Small intestine (tissue), 7 donors: Measurements from ENCODE around the gene CDH18. TPM values are rescaled to one million over a fixed set of nuclear protein-coding genes. Genes with fewer than 3 reads are reported as not detected.

Source experiments
- DNase-seq, 2 donors: peaks; one replicate each; pipeline versions ENCODE4 v3.0.0 to v3.0.0-alpha.2; 2013
- FAIRE-seq: peaks from 2 replicates; lab custom pipeline; 2012; peaks lifted over from hg19 to GRCh38; lab: Jason Lieb, UNC
- H3K27ac ChIP-seq, 3 donors: one replicate each; pipeline ENCODE4 v1.5.1; 2013; ENCODE audit warnings: low read length in 2 of 3, mild to moderate bottlenecking in 2 of 3, control low read depth in 1 of 3, inconsistent platforms in 1 of 3, low read depth in 1 of 3, moderate library complexity in 1 of 3
- H3K27me3 ChIP-seq, 3 donors: one replicate each; pipeline ENCODE4 v1.6.1; 2013; ENCODE audit warnings: low read length in 3 of 3, inconsistent platforms in 1 of 3; ENCODE audit not compliant: control insufficient read depth in 3 of 3, insufficient read depth in 3 of 3
- H3K36me3 ChIP-seq, 3 donors: one replicate each; pipeline ENCODE4 v1.6.1; 2013; ENCODE audit warnings: low read length in 3 of 3, inconsistent platforms in 1 of 3, low read depth in 1 of 3, mild to moderate bottlenecking in 1 of 3, moderate library complexity in 1 of 3; ENCODE audit not compliant: control insufficient read depth in 3 of 3, insufficient read depth in 2 of 3
- H3K4me1 ChIP-seq, 3 donors: one replicate each; pipeline ENCODE4 v1.6.1; 2013; ENCODE audit warnings: low read length in 2 of 3, inconsistent platforms in 1 of 3, low read depth in 1 of 3, mild to moderate bottlenecking in 1 of 3, moderate library complexity in 1 of 3; ENCODE audit not compliant: control insufficient read depth in 3 of 3, insufficient read depth in 2 of 3
- H3K4me3 ChIP-seq, 3 donors: one replicate each; pipeline ENCODE4 v1.5.1; 2013; ENCODE audit warnings: low read length in 3 of 3, control low read depth in 1 of 3, inconsistent platforms in 1 of 3, low read depth in 1 of 3, mild to moderate bottlenecking in 1 of 3, moderate library complexity in 1 of 3
- H3K9me3 ChIP-seq, 2 donors: one replicate each; pipeline ENCODE4 v1.6.1; 2013; ENCODE audit warnings: low read depth in 1 of 2, low read length in 1 of 2; ENCODE audit not compliant: control insufficient read depth in 2 of 2, insufficient read depth in 1 of 2
- WGBS, 3 donors: extraction: QIAGEN DNeasy Blood & Tissue Kit; methylation state at CpG; one replicate each; pipeline ENCODE4 v1.1.7; 2013; 5-methylcytosine and 5-hydroxymethylcytosine counted together
- polyA plus RNA-seq, 4 donors: library from polyadenylated mRNA; stranded (reverse) in 3 of 4; unstranded in 1 of 4; fragments of 200-250 nt in 3 of 4; fragments of 120-200 nt in 1 of 4; gene quantifications; one replicate each; pipeline versions ENCODE4 v1.2.1 to v1.2.3, GENCODE V29; 2013
- donor health status: healthy with polysubstance abuse.
- donor health status: control.
- donor health status: control.
- donor health status: Bipolar disorder and iron deficiency.
- donor health status: healthy.

CDH18 gene
- polyA plus RNA-seq, 4 donors, result 0.09 to 0.68 TPM; not detected in 2

DNA sequence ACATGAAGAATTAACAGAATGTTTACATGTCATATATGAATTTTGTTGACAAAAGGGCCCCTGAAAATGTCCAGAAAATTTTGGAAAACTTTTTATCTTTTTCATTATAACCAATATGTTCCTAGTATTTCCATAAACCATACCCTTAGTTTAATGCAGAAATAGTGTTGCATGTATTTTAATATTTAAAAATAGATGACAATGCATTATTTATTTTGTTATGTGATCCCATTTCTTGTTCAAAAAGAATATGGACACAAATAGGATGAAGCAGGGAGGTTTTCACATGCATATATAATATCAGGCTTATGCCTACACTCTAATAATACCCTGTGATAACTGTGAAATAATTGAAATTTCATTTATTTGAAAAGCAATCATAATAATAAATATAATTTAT is 500.5 kb downstream of the CDH18 start:
- H3K36me3 ChIP-seq, result no peaks in the 10 kb centered on the region
- FAIRE-seq, result no peak
- peaks cover 0 to 3% of the 10 kb centered on the region in 2 donors for H3K9me3 ChIP-seq
- DNase-seq, result no peak
- no peaks in the 10 kb centered on the region for H3K4me1 ChIP-seq
- no peak overlapping the region for H3K27ac ChIP-seq
- no peak overlapping the region for H3K4me3 ChIP-seq
- no peaks in the 10 kb centered on the region for H3K27me3 ChIP-seq

GRCh38 chr5:19479562-19479961 is 508.4 kb downstream of the CDH18 start:
- peaks cover 0 to 3% of the 10 kb centered on the region in 2 donors for H3K9me3 ChIP-seq
- no peaks in the 10 kb centered on the region for H3K36me3 ChIP-seq
- DNase-seq (no peak), FAIRE-seq (no peak)
- no peaks in the 10 kb centered on the region for H3K27me3 ChIP-seq
- H3K4me3 ChIP-seq, result no peak overlapping the region
- 62 to 83% (median 66%) methylated on average over 5 of the region's 5 CpGs for WGBS, 3 donors
- H3K27ac ChIP-seq, result no peak overlapping the region
- no peaks in the 10 kb centered on the region for H3K4me1 ChIP-seq

DNA sequence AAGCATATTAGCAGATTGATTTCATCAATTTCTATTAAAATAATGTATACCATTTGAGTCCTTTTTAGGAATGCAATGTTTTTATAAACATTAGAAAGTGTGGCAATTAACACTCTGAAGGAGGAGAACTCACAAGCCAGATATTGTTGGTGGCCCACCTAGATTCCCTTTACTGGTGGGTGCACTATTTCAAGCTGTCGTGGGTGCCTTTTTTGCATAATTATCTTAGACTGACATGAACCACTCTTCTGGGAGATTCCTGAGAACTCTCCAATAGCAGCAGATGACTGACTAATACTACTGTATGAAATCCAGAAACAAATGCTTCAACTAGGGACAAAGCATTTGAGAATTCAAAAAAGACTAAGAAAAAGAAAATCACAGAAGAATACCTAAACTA is 526.0 kb downstream of the CDH18 start:
- DNase-seq (no peak), FAIRE-seq (no peak)
- Histone ChIP-seq H3K36me3 (no peaks in the 10 kb centered on the region), H3K27ac (no peak overlapping the region), H3K27me3 (no peaks in the 10 kb centered on the region), H3K4me1 (no peaks in the 10 kb centered on the region), H3K4me3 (no peak overlapping the region), H3K9me3 (no peaks in the 10 kb centered on the region)
- 56 to 63% (median 58%) methylated on average over 1 of the region's 1 CpG for WGBS, 3 donors

DNA sequence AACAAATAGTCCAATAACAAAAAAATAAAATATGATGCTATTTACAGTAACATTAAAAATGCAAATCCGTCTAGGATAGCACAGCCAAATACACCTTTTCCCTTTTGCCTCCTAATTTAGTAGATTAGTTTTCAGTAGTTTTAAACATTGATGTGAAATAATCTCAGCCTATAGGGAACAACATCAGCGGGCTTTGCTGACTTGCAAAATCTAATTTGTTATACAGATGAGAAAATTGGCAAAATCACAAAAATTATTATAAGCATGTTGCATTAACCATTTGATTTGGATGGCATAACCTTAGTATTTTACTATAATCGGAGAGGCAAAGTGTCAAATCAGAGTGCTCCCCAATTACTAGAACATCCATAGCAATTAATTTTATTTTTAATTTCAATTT is 563.5 kb downstream of the CDH18 start:
- DNase-seq (no peak), FAIRE-seq (no peak)
- Histone ChIP-seq H3K36me3 (no peaks in the 10 kb centered on the region), H3K4me3 (no peak overlapping the region), H3K27me3 (no peaks in the 10 kb centered on the region), H3K4me1 (no peaks in the 10 kb centered on the region), H3K27ac (no peak overlapping the region), H3K9me3 (no peaks in the 10 kb centered on the region)
- WGBS, 3 donors, result 84 to 90% (median 87%) methylated on average over 3 of the region's 3 CpGs
